ENCODE measurements around the gene RASD1.

The RASD1 gene

GRCh38 chr17:17509601-17510425, 13.6 kb upstream of the RASD1 start:
- no peak for DNase-seq

GRCh38 chr17:17508646-17509591, 12.7 kb upstream of the RASD1 start:
- DNase-seq = no peak

- no peak for DNase-seq
These were observed 11.9 kb upstream of the RASD1 start for GRCh38 chr17:17508019-17508535.

GRCh38 chr17:17507465-17508011, 11.3 kb upstream of the RASD1 start:
- DNase-seq = no peak

- DNase-seq = no peak
These were observed 10.8 kb upstream of the RASD1 start for GRCh38 chr17:17506893-17507464.

GRCh38 chr17:17506181-17506741, 10.1 kb upstream of the RASD1 start:
- DNase-seq = no peak

- DNase-seq = no peak
These were observed 9.5 kb upstream of the RASD1 start for GRCh38 chr17:17505610-17506171.

- DNase-seq = no peak
These were observed 9.0 kb upstream of the RASD1 start for GRCh38 chr17:17505151-17505550.

GRCh38 chr17:17504341-17505140, 8.3 kb upstream of the RASD1 start:
- no peak for DNase-seq

GRCh38 chr17:17503566-17504130, 7.5 kb upstream of the RASD1 start:
- no peak for DNase-seq

GRCh38 chr17:17502741-17503565, 6.8 kb upstream of the RASD1 start:
- no peak for DNase-seq

- DNase-seq = no peak
These were observed 4.9 kb upstream of the RASD1 start for GRCh38 chr17:17500999-17501605.

GRCh38 chr17:17499402-17500145, 3.4 kb upstream of the RASD1 start:
- DNase-seq = no peak

- no peak for DNase-seq
These were observed 2.6 kb upstream of the RASD1 start for GRCh38 chr17:17498606-17499301.

- DNase-seq = no peak
These were observed 1.8 kb upstream of the RASD1 start for GRCh38 chr17:17497845-17498520.

- no peak for DNase-seq
These were observed 1.1 kb upstream of the RASD1 start for GRCh38 chr17:17497065-17497844.
